ENCODE measurements around the gene RPS19BP1.
"Not testable (repeated sequence)": the region's sequence is repeated elsewhere in the genome, so short reads cannot be mapped to it uniquely, and the experiment has no call there.

RPS19BP1 gene

GRCh38 chr22:39527481-39527961 lies 5.0 kb downstream of the RPS19BP1 start:
- peak; percentile 35 for DNase-seq

- no peak for DNase-seq
Measured at GRCh38 chr22:39526736-39527171, 5.8 kb downstream of the RPS19BP1 start.

- no peak for DNase-seq
Measured at GRCh38 chr22:39525658-39525975, 6.9 kb downstream of the RPS19BP1 start.

GRCh38 chr22:39524753-39525657 lies 7.5 kb downstream of the RPS19BP1 start:
- no peak for DNase-seq

- DNase-seq = no peak
Measured at GRCh38 chr22:39524089-39524752, 8.3 kb downstream of the RPS19BP1 start.

GRCh38 chr22:39522567-39523300 lies 9.8 kb downstream of the RPS19BP1 start:
- DNase-seq = peak; percentile 43

GRCh38 chr22:39522091-39522490 lies 10.5 kb downstream of the RPS19BP1 start:
- not testable (repeated sequence) for DNase-seq

- DNase-seq = not testable (repeated sequence)
Measured at GRCh38 chr22:39521106-39521885, 11.3 kb downstream of the RPS19BP1 start.

- DNase-seq = peak; percentile 87
Measured at GRCh38 chr22:39520226-39521105, 12.1 kb downstream of the RPS19BP1 start, which contains the start of gene ATF4. TSS of gene ATF4 (plus strand) at chr22:39520562. CDS start at chr22:39521446, 884 bp downstream.

- DNase-seq = peak; percentile 98
Measured at GRCh38 chr22:39519681-39520225, 12.8 kb downstream of the RPS19BP1 start.

- peak; percentile 24 for DNase-seq
Measured at GRCh38 chr22:39518996-39519680, 13.4 kb downstream of the RPS19BP1 start.

- no peak for DNase-seq
Measured at GRCh38 chr22:39518144-39518786, 14.3 kb downstream of the RPS19BP1 start.

- DNase-seq = no peak
Measured at GRCh38 chr22:39517470-39517869, 15.1 kb downstream of the RPS19BP1 start.

- no peak for DNase-seq
Measured at GRCh38 chr22:39515266-39516050, 17.1 kb downstream of the RPS19BP1 start.

GRCh38 chr22:39514373-39514973 lies 18.1 kb downstream of the RPS19BP1 start:
- DNase-seq = no peak

- no peak for DNase-seq
Measured at GRCh38 chr22:39513791-39514190, 18.8 kb downstream of the RPS19BP1 start.

- DNase-seq = no peak
Measured at GRCh38 chr22:39512026-39512425, 20.5 kb downstream of the RPS19BP1 start.

- DNase-seq = no peak
Measured at GRCh38 chr22:39511226-39511625, 21.3 kb downstream of the RPS19BP1 start.
